ENCODE results near the gene PPP1R12C.

GRCh38 chr19:55134736-55135135 is 17.3 kb upstream of the PPP1R12C start:
- TF ChIP-seq CTCF (conservative IDR thresholded peaks at IDR 0.05 in 1 of 2, IDR thresholded peaks at IDR 0.05 in 1 of 2; ENCODE audit: extremely low read depth in 1 of 2, insufficient read depth in 1 of 2, low read depth in 1 of 2, low read length in 2 of 2) = no peak
- TF ChIP-seq EZH2 (IDR thresholded peaks at IDR 0.05; ENCODE audit: borderline replicate concordance, low read length) = no peak
